GM18870 (cell line): ENCODE data around the gene GDF7.

Experiments
- ATAC-seq: cut with Tn5 transposase; IDR thresholded peaks from one replicate; pipeline ENCODE4 v1.9.1; 2021; ENCODE audit warnings: moderate library complexity; ENCODE audit not compliant: unreplicated experiment

GDF7 gene

GRCh38 chr2:20672201-20672951 lies 5.4 kb downstream of the GDF7 start:
- ATAC-seq = no peak

- no peak for ATAC-seq
These were observed 6.9 kb downstream of the GDF7 start for GRCh38 chr2:20673686-20674308.

- ATAC-seq = no peak
These were observed 7.5 kb downstream of the GDF7 start for GRCh38 chr2:20674309-20674965.

- ATAC-seq = no peak
These were observed 8.2 kb downstream of the GDF7 start for GRCh38 chr2:20674974-20675679.

DNA sequence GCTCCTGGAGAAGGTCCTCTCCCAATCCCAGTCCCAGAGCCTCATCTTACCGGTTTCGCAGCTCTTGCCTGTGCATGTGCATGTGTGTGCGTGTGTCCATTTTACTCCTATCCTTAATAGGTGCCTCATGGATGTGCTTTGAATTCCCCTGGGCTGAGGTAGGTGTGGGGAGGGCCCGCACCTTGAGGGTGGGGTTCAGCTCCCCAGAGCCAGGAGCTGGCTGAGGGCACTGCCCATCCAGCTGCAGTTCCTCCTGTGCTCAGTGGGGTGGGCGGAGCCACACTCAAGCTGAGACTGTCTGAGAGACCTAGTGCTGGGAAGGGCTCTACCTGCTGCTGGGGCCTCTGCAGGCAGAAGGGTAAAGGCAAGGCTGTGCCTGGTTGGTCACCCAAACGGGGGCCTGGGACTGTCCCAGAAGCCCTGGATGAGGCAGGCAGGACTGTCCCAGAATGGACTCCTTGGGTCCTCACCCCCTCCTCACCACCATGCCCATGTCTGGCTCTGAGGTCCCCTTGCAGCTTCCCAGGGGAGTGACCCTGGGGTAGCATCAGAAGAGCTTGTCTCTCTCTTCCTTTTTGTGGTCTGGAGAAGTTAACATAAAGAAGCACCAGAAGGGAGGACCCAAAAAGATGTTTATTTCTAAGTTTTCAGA lies 8.9 kb downstream of the GDF7 start:
- peak; percentile 47 for ATAC-seq

DNA sequence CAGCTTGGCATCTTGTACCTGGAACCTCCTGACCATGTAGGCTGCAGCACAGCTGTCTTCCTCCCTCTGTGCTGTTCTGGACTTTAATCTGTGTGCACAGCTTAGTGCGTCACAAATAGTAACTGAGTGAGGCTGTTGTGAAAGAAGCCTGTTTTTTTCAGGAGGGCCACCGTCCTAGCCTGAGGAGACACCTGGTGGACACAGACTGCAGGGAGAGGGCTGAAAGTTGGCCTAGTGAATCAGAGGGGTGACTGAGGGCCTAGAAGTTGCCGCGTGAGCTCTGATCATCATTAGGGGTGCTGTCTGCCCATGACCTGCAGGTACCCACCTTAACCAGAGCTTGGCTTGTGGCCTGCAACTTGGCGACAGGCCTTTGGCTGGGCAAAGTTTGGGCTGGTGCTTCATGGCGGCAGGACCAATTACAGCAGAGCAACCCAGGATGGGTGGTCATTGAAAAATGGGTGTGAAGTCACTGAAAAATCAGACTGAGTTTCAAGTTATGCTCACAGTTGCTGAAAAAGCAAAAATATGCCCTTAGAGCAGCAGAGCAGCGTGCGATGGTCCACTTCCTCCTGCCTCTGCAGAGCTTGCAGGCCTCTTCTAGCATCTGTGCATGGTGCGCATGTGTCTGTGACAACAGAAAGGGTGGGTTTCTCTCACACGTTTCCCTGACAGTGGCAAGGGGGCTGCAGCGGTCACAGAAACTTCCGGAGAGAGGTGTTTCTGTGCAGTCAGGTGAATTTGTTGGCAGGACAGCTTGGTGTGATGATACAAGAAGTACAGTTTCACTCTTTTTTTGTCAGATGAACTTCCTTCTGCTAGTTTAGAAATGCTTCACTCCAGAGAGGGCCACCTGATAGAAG lies 9.6 kb downstream of the GDF7 start:
- ATAC-seq = no peak

DNA sequence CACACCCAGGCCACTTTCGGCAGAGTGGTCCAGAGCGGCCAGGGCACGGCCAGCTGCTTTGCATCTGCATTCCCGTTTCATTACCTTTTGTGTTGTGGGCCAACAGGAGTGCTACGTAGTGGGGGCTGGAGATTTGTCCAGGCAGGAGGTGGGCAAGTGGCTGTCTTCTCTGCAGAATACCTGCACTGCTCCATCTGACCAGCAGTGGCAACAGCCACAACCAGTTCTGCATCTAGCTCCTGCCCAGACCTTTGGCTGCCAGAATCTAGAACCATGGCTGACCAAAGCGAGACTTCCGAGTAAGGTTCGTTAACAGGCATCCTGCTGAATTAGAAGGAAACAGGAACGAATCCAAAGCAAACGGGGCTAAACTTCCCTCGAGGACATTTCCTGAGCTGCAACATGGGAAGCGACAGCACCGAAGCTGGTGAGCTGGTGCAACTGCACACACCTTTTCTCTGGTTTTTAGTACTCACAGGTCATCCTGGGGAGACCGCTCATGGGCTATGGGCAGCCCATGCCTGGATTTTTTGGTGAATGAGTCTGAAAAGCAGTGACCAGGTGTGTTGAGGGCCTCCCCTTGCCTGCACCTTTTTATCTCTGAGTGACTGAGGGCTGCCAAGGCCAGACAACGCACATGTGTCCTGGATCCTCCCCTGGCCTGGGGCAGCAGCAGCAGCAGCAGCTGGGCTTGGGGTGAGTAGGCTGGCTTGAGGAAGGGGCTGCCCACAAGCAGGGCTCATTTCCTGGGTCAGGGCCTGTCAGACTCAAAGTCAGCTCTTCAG lies 10.5 kb downstream of the GDF7 start:
- no peak for ATAC-seq

GRCh38 chr2:20678086-20678395 lies 11.1 kb downstream of the GDF7 start:
- ATAC-seq = no peak

- ATAC-seq = no peak
These were observed 11.8 kb downstream of the GDF7 start for GRCh38 chr2:20678780-20679179.

DNA sequence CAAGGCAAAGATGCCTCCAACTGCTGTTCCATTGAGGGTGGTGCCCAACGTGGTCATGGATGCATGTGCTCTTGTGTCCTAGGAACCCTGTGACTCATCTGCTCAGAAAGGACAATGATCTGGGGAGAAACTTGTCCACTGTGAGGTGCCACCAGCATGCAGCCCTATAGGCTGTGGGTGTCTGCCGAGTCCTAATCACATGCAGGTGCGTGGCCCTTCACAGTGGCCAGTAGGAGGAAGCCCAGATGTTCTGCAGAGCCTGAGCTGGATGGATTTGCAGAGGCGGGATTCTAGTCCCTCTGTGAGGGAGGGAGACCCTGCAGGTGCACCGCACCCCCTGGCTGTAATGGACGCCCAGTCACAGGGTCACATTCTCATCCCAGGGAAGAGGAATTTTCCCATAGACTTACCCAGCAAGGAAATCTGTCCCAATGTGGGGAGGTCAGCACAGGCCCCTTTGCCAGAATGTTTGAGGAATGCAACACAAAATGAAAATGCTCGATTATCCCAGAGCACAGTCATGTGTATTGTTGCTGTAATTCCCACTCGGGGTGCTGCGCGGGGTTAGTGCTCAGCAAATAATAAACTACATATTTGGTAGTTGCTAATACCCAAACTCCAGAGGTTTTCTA lies 13.9 kb downstream of the GDF7 start:
- ATAC-seq = no peak

DNA sequence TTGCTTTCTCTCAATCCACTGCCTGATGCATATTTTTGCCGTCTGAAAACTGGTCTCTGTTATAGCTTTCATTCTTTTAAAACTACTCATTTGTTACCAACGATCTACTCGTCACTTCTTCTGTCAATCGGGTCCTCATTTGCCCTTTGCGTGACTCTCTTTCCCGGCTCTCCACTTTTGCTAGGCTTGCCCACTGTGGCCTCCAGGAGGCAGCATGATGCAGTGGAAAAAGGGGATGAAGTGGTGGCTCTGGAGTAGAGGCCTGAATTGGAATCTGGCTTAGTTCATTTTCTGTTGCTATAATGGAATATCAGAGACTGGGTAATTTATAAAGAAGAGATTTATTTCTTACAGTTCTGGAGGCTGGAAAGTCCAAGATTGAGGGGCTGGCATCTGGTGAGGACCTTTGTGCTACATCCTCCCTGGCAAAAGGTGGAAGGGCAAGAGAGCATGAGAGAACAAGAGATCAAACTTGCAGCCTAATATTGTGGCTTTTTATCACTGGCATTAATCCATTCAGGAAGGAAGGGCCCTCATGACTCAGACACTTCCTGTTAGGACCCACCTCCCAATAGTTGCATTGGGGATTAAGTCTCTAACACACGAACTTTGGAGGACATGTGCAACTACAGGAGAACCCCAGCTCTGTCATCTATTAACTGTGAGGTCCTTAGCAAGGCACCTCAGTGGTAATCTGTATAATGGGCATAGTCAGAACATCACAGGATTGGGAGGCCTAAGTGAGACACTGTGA lies 15.4 kb downstream of the GDF7 start:
- no peak for ATAC-seq

GRCh38 chr2:20684581-20685063 lies 17.7 kb downstream of the GDF7 start:
- ATAC-seq = no peak

DNA sequence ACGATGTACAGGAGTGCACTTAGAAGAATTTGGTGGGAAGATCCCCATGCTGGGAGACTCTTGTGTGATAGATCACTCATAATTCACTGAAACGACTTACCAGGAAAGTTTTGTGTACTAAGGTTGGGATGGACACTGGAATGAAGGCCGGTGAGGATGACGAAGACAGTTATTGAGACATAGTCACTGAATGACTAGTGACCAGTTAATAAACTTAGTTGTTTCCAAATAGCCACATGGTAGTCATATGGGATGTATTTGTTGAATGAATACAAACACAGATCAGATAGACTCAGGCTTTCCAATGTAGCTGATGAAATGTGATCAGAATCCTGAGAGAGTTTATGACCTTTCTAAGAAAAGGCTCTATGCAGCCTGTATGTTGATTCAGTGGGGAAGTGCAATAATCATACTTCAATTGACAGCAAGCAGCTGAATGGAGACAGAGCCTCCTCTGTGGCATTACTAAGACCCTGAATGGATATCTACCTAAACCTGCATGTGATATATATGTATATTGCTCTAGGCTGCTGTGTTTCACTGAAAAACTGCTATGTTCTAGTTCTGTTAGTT lies 20.4 kb downstream of the GDF7 start:
- ATAC-seq = no peak

GRCh38 chr2:20689428-20690264 lies 22.7 kb downstream of the GDF7 start:
- no peak for ATAC-seq

GRCh38 chr2:20691076-20691734 lies 24.3 kb downstream of the GDF7 start:
- ATAC-seq = no peak

- no peak for ATAC-seq
These were observed 25.1 kb downstream of the GDF7 start for GRCh38 chr2:20692081-20692480.
